NCI-H187 treated with DMSO at 0.1 percent for 48 hours (cell line): Measurements from ENCODE around the gene INTS12.
"Not testable (repeated sequence)": the region's sequence is repeated elsewhere in the genome, so short reads cannot be mapped to it uniquely, and the experiment has no call there.

Experiments used
- DNase-seq: peaks from one replicate; lab custom pipeline; 2025; lab: John Stamatoyannopoulos, UW

Gene INTS12

GRCh38 chr4:105708181-105709080 is at the start of gene INTS12, which contains the start of gene GSTCD:
Gene INTS12 (minus strand): TSS chr4:105708689. CDS start chr4:105700005, 8,684 bp downstream.
Gene GSTCD (plus strand): TSS chr4:105708784. CDS start chr4:105717614, 8,830 bp downstream.
- peak; percentile 25 for DNase-seq

GRCh38 chr4:105755375-105755774 is 46.9 kb upstream of the INTS12 start:
- no peak for DNase-seq

- DNase-seq, result no peak
Measured at GRCh38 chr4:105753361-105753760, 44.9 kb upstream of the INTS12 start.

DNA sequence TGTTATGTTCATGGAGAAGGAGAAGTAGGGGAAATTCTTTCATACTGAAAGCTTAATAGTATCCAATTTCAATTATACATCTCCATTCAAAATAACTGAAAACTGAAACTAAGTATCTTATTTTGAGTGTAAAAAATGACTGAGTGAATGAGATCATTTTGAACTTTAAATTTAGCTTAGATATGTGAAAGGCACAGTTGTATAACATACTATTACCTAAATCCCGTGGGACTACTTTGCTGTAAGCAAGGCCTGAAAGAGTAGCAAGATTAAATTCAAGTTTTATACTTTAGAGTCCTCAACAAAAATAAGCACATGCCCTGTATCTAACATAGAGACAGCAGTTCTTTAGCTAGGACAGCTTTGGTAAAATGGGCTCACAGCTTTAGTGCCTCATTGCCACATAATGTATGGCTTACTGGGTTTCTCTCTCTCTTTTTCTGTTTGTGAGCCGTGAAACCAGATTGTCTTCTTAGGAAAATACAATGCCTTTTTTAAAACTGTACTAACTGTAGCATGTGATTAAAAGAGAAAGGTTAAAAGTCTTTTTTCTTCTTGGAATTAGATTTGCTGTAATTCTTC is 43.3 kb upstream of the INTS12 start:
- DNase-seq, result no peak

DNA sequence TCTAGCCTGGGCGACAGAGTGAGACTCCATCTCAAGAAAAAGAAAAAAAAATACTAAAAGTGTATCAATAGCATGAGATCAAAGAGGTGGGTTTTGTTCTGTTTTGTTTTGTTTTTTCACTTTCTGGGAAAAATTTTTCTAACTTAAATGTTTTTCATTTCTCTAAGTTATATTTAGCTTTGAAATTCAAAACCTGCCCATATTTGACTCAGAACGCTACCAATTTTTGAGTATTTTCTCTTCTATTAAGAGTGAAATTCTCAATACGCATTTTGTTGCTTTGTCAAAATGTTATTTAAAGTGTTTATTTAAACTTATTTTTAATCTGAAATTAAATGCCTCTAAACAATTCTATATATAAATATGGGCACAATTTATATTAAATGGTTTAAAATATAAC is 39.7 kb upstream of the INTS12 start:
- DNase-seq, result no peak

GRCh38 chr4:105741548-105741947 is 33.1 kb upstream of the INTS12 start:
- DNase-seq, result no peak

- not testable (repeated sequence) for DNase-seq
Measured at GRCh38 chr4:105735217-105735616, 26.7 kb upstream of the INTS12 start.

- not testable (repeated sequence) for DNase-seq
Measured at GRCh38 chr4:105729895-105730294, 21.4 kb upstream of the INTS12 start.

GRCh38 chr4:105725623-105726022 is 17.1 kb upstream of the INTS12 start:
- DNase-seq, result no peak

- no peak for DNase-seq
Measured at GRCh38 chr4:105719204-105719603, 10.7 kb upstream of the INTS12 start.

DNA sequence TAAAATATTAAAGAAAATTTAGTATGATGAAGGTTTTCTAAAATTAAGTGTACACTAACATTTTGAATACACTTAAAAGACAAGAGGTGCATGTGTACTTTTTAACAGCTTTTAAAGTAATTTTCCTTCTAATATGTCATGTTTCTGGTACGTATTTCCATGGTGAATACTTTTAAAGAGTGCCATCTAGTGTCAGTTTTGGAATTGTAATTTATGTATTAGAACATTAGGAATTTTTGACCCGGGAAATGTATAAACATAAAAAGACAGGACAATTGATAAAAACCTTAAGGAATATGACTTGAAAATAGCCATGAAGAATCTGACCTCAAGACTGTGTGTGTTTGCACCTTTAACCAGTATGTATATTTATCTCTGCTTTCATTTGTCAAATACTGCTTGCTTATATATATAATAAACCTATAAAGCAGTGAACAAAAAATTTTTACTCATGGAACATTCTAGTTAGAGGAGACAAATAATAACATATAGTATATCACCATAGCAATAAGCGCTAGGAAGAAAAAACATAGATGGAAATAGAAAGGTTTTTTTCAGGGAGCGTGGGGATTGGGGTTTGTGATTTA is 7.3 kb upstream of the INTS12 start:
- DNase-seq, result no peak

- no peak for DNase-seq
Measured at GRCh38 chr4:105714932-105715331, 6.4 kb upstream of the INTS12 start.

DNA sequence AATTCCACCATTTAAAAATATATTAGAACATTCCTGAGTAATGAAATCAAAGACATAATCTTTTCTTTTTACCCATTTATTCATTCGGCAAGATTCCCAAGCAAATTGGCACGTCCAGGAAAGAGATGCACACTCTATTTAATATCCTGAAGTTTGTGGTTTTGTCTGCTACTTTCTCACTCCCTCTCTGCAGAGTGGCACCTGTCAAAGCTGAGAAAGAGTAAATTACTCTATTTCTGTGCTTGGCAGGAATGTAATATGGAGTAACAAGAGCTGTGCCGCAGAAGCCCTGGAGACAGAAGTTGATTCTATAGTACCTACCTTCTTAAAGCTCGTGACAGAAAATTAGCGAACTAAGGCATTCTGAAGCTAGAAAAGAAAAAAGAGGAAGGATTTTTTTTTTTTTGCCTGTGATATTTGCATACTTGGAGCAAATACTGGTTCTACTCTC is 5.6 kb upstream of the INTS12 start:
- no peak for DNase-seq

DNA sequence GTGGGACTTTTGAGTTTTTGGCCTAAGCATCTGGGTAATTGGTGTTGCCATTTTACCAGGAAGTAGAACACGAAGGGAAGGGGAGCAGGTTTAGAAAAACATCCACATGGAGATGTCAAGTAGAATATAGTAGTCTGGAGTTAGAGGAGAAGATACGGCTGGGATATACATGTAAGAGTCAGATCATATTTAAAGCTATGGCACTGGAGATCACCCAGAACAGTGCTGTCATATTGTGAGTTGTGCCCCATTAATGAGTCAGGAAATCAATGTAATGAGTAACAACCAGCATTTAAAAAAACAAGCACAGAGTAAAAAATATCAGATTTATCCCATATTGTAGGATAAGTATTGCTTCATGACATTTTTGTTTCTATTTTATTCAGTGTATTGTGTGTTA is 4.3 kb upstream of the INTS12 start:
- no peak for DNase-seq

DNA sequence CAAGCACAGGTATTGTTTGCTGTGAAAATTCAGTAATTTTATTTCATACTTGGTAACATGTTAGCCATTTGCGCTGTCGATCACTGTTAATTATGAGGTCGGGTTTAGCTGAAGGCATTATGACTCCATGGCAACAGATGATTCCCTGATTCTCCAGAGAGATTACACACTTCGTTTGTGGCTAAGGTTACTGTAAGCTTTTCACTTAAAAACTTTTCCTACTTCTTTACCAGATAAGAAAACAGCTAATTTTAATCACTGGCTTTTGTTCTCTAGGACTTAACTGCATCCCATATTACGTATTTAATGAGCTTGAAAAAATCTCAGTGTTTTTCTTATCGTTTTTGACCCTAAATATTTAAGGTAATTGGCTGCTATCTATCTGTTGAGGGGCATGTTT is 2.2 kb upstream of the INTS12 start:
- no peak for DNase-seq

GRCh38 chr4:105710012-105710600 is 1.6 kb upstream of the INTS12 start:
- no peak for DNase-seq

GRCh38 chr4:105709081-105709450 is 577 bp upstream of the INTS12 start:
- no peak for DNase-seq

GRCh38 chr4:105707782-105708180 is 708 bp downstream of the INTS12 start:
- no peak for DNase-seq

GRCh38 chr4:105698607-105699006 is 9.9 kb downstream of the INTS12 start:
- no peak for DNase-seq

GRCh38 chr4:105695832-105696231 is 12.7 kb downstream of the INTS12 start:
- DNase-seq, result not testable (repeated sequence)

GRCh38 chr4:105694812-105695211 is 13.7 kb downstream of the INTS12 start:
- not testable (repeated sequence) for DNase-seq

DNA sequence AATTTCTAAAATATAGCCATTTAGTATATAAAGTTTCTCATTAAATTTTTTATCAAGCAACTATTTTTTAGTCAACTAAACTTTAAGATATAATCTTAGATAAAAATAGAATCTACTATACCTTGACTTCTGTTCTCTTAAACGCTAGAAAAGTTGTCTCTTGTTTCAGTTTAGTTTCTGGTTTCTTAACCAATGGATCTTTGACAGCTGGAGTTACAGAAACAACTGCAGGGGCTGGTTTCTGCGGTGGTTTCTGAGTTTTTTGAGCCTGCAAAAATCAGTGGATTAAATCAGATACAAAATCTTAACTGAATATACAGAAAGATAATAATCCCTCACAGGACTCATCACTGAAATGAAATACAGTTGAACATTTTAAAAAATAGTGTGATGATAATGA is 21.9 kb downstream of the INTS12 start:
- no peak for DNase-seq

GRCh38 chr4:105683038-105683437 is 25.5 kb downstream of the INTS12 start:
- no peak for DNase-seq
